SK-N-MC (cell line): ENCODE results near the gene OSR1.

Experiments
- DNase-seq: peaks from one replicate; pipeline ENCODE4 v3.0.0-alpha.2; 2011; ENCODE audit warnings: low read depth, low spot score
- H3K27ac ChIP-seq: fragments of 200-600 bp; sonication (generic); 2 replicates; pipeline ENCODE4 v1.5.1; 2016; ENCODE audit warnings: mixed run types
- H3K36me3 ChIP-seq: fragments of 200-600 bp; sonication (generic); 2 replicates; pipeline ENCODE4 v1.6.1; 2017; ENCODE audit warnings: antibody characterized with exemption, low read length, mixed read lengths; ENCODE audit not compliant: insufficient read depth
- H3K4me3 ChIP-seq: fragments of 200-600 bp; sonication (generic); 2 replicates; pipeline ENCODE4 v1.5.1; 2016
- H3K9ac ChIP-seq: fragments of 200-600 bp; sonication (generic); 2 replicates; pipeline ENCODE4 v1.8.0; 2017; ENCODE audit warnings: mixed run types, mixed read lengths; ENCODE audit not compliant: insufficient read length
- H3K9me3 ChIP-seq: fragments of 200-600 bp; sonication (generic); 2 replicates; pipeline ENCODE4 v1.6.1; 2017; ENCODE audit warnings: low read depth, mild to moderate bottlenecking, antibody characterized with exemption, low read length, moderate library complexity, mixed read lengths
- EZH2 ChIP-seq: fragments of 200-600 bp; sonication (generic); IDR thresholded peaks from one replicate; pipeline ENCODE4 v1.6.1; 2017; ENCODE audit warnings: antibody characterized with exemption
- FOXP2 ChIP-seq: optimal IDR thresholded peaks from 2 replicates; pipeline ENCODE3; 2011; ENCODE audit warnings: mild to moderate bottlenecking, moderate library complexity; ENCODE audit not compliant: insufficient read depth; ENCODE audit errors: extremely low read length, control extremely low read depth
- POLR2AphosphoS5 ChIP-seq: IDR thresholded peaks from 2 replicates; pipeline ENCODE4 v1.6.1; 2012; ENCODE audit warnings: mild to moderate bottlenecking, low read depth, low read length, borderline replicate concordance

Gene OSR1

GRCh38 chr2:19369341-19369955, 11.0 kb upstream of the OSR1 start:
- Histone ChIP-seq H3K36me3 (no peaks in the 10 kb centered on the region), H3K4me3 (no peak overlapping the region), H3K27ac (no peak overlapping the region), H3K9ac (no peak overlapping the region), H3K9me3 (no peaks in the 10 kb centered on the region)
- TF ChIP-seq FOXP2 (no peak), EZH2 (no peak), POLR2AphosphoS5 (no peak)
- DNase-seq = no peak

GRCh38 chr2:19368760-19369159, 10.3 kb upstream of the OSR1 start:
- TF ChIP-seq EZH2 (no peak), FOXP2 (no peak), POLR2AphosphoS5 (no peak)
- Histone ChIP-seq H3K4me3 (no peak overlapping the region), H3K9me3 (no peaks in the 10 kb centered on the region), H3K27ac (no peak overlapping the region), H3K9ac (no peak overlapping the region), H3K36me3 (no peaks in the 10 kb centered on the region)
- no peak for DNase-seq

- Histone ChIP-seq H3K9ac (no peak overlapping the region), H3K9me3 (no peaks in the 10 kb centered on the region), H3K4me3 (no peak overlapping the region), H3K27ac (no peak overlapping the region), H3K36me3 (no peaks in the 10 kb centered on the region)
- DNase-seq = no peak
- no peak for TF ChIP-seq POLR2AphosphoS5
Measured at GRCh38 chr2:19367326-19367725, 8.9 kb upstream of the OSR1 start.

GRCh38 chr2:19365126-19365525, 6.7 kb upstream of the OSR1 start:
- no peak overlapping the region for H3K27ac ChIP-seq
- no peak for TF ChIP-seq EZH2
- no peak for TF ChIP-seq POLR2AphosphoS5
- TF ChIP-seq FOXP2 = no peak
- H3K4me3 ChIP-seq = no peak overlapping the region
- DNase-seq = no peak
- H3K9me3 ChIP-seq = no peaks in the 10 kb centered on the region
- no peaks in the 10 kb centered on the region for H3K36me3 ChIP-seq
- H3K9ac ChIP-seq = no peak overlapping the region

- Histone ChIP-seq H3K36me3 (no peaks in the 10 kb centered on the region), H3K4me3 (no peak overlapping the region), H3K27ac (no peak overlapping the region), H3K9ac (no peak overlapping the region), H3K9me3 (no peaks in the 10 kb centered on the region)
- no peak for DNase-seq
- TF ChIP-seq FOXP2 (no peak), EZH2 (no peak), POLR2AphosphoS5 (no peak)
Measured at GRCh38 chr2:19364014-19364413, 5.6 kb upstream of the OSR1 start.

- TF ChIP-seq POLR2AphosphoS5 (no peak), FOXP2 (no peak), EZH2 (no peak)
- Histone ChIP-seq H3K9ac (no peak overlapping the region), H3K27ac (no peak overlapping the region), H3K36me3 (no peaks in the 10 kb centered on the region), H3K9me3 (no peaks in the 10 kb centered on the region), H3K4me3 (peak overlapping the region; percentile 76)
- no peak for DNase-seq
Measured at GRCh38 chr2:19363474-19363778, 5.0 kb upstream of the OSR1 start.

GRCh38 chr2:19362755-19363473, 4.5 kb upstream of the OSR1 start:
- TF ChIP-seq POLR2AphosphoS5 = no peak
- no peak for TF ChIP-seq EZH2
- TF ChIP-seq FOXP2 = no peak
- peak; percentile 24 for DNase-seq
- H3K4me3 ChIP-seq = peak overlapping the region; percentile 76
- H3K9ac ChIP-seq = no peak overlapping the region
- no peaks in the 10 kb centered on the region for H3K36me3 ChIP-seq
- H3K27ac ChIP-seq = no peak overlapping the region
- no peaks in the 10 kb centered on the region for H3K9me3 ChIP-seq

GRCh38 chr2:19362094-19362754, 3.8 kb upstream of the OSR1 start:
- H3K9me3 ChIP-seq = no peaks in the 10 kb centered on the region
- DNase-seq = no peak
- TF ChIP-seq POLR2AphosphoS5 = no peak
- TF ChIP-seq EZH2 = no peak
- no peak for TF ChIP-seq FOXP2
- H3K36me3 ChIP-seq = no peaks in the 10 kb centered on the region
- no peak overlapping the region for H3K9ac ChIP-seq
- no peak overlapping the region for H3K27ac ChIP-seq
- peak overlapping the region; percentile 76 for H3K4me3 ChIP-seq
